GM21360 (cell line): ENCODE data around the gene CCDC142.

Experiments
- ATAC-seq: cut with Tn5 transposase; IDR thresholded peaks from one replicate; pipeline ENCODE4 v1.9.1; 2021; ENCODE audit warnings: mild to moderate bottlenecking, moderate library complexity; ENCODE audit not compliant: unreplicated experiment

CCDC142 gene

GRCh38 chr2:74482801-74483674 is at the start of gene CCDC142, which contains the start of gene TTC31:
TSS of gene CCDC142 (minus strand) at chr2:74482998. CDS start at chr2:74482837, 161 bp downstream.
TSS of gene TTC31 (plus strand) at chr2:74483081. CDS start at chr2:74483096, 15 bp downstream.
- peak; percentile 79 for ATAC-seq

GRCh38 chr2:74532222-74532621 is 49.4 kb upstream of the CCDC142 start:
- no peak for ATAC-seq

GRCh38 chr2:74531666-74532065 is 48.9 kb upstream of the CCDC142 start:
- ATAC-seq, result no peak

GRCh38 chr2:74530239-74531187 is 47.7 kb upstream of the CCDC142 start:
- peak; percentile 16 for ATAC-seq

- peak; percentile 71 for ATAC-seq
Measured at GRCh38 chr2:74529357-74530238, 46.8 kb upstream of the CCDC142 start, which contains the start of the genes AUP1 and HTRA2. TSS of gene AUP1 (minus strand) at chr2:74529706. CDS start at chr2:74529629, 77 bp downstream. TSS of gene HTRA2 (plus strand) at chr2:74529933. CDS start at chr2:74530007, 74 bp downstream.

- peak; percentile 4 for ATAC-seq
Measured at GRCh38 chr2:74528600-74529356, 46.0 kb upstream of the CCDC142 start.

GRCh38 chr2:74527741-74528140 is 44.9 kb upstream of the CCDC142 start:
- no peak for ATAC-seq

- ATAC-seq, result no peak
Measured at GRCh38 chr2:74526649-74527230, 43.9 kb upstream of the CCDC142 start.

- ATAC-seq, result no peak
Measured at GRCh38 chr2:74525717-74526648, 43.2 kb upstream of the CCDC142 start, which contains the start of gene DQX1. TSS of gene DQX1 (minus strand) at chr2:74526231. CDS start at chr2:74525729, 502 bp downstream.

- no peak for ATAC-seq
Measured at GRCh38 chr2:74524955-74525716, 42.3 kb upstream of the CCDC142 start.

GRCh38 chr2:74524005-74524404 is 41.2 kb upstream of the CCDC142 start:
- ATAC-seq, result no peak

GRCh38 chr2:74522516-74522915 is 39.7 kb upstream of the CCDC142 start:
- ATAC-seq, result no peak

- no peak for ATAC-seq
Measured at GRCh38 chr2:74516650-74517049, 33.9 kb upstream of the CCDC142 start.

GRCh38 chr2:74515981-74516633 is 33.3 kb upstream of the CCDC142 start:
- ATAC-seq, result no peak

- ATAC-seq, result no peak
Measured at GRCh38 chr2:74515271-74515980, 32.6 kb upstream of the CCDC142 start.
